ENCODE data around the gene MICAL1. TPM values are rescaled to one million over a fixed set of nuclear protein-coding genes. Genes with fewer than 3 reads are reported as not detected.

MICAL1 gene
- total RNA-seq, 1 experiment from 2014 or later: 92.9 TPM

DNA sequence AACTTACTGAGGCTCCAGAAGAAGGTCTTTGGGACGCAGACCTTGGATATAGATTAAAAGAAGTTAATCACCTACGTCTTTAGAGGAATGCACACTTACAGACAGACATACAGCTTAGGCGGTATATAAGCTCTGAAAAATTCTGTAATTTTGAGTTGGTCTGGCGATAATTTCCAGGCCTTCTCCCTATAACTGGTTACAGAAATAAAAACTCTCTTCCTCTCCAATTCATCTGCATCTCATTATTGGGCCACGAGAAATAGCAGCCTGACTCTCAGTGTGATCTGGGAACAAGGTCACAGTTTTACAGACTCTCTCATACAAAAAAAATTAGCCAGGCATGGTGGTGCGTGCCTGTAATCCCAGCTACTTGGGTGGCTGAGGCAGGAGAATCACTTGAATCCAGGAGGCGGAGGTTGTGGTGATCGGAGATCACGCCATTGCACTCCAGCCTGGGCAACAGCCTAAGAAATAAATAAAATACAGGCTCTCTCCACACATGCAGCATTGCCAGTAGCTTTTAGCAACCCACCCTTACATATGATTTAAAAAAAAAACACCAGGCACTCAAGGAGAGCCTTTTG, 22.7 kb upstream of the MICAL1 start:
- H2BK5ac ChIP-seq (ENCODE audit: insufficient read length, low read length): no peak overlapping the region
- Mint-ChIP-seq H3K9me3 (no peaks in the 10 kb centered on the region), H3K4me3 (peak overlapping the region; percentile 54 to 64), H3K27me3 (ENCODE audit: low read depth) (no peaks in the 10 kb centered on the region), H3K4me1 (peaks cover 45% of the 10 kb centered on the region in 2 experiments), H3K36me3 (ENCODE audit: insufficient read depth in 1 of 3, low read depth in 3 of 3) (peaks cover 34 to 83% (median 74%) of the 10 kb centered on the region in 3 experiments), H3K27ac (peak overlapping the region; percentile 81 to 90 (median 85); a peak in 6 of 7 replicates)
- no peak overlapping the region for H2BK12ac ChIP-seq (ENCODE audit: insufficient read length, low read depth, low read length)
- TF ChIP-seq, protein P1, sequence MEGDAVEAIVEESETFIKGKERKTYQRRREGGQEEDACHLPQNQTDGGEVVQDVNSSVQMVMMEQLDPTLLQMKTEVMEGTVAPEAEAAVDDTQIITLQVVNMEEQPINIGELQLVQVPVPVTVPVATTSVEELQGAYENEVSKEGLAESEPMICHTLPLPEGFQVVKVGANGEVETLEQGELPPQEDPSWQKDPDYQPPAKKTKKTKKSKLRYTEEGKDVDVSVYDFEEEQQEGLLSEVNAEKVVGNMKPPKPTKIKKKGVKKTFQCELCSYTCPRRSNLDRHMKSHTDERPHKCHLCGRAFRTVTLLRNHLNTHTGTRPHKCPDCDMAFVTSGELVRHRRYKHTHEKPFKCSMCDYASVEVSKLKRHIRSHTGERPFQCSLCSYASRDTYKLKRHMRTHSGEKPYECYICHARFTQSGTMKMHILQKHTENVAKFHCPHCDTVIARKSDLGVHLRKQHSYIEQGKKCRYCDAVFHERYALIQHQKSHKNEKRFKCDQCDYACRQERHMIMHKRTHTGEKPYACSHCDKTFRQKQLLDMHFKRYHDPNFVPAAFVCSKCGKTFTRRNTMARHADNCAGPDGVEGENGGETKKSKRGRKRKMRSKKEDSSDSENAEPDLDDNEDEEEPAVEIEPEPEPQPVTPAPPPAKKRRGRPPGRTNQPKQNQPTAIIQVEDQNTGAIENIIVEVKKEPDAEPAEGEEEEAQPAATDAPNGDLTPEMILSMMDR (conservative IDR thresholded peaks at IDR 0.05): no peak
- H3K23ac ChIP-seq (ENCODE audit: insufficient read length, low read depth, low read length): no peak overlapping the region
- no peak overlapping the region for H2AK5ac ChIP-seq (ENCODE audit: insufficient read length, low read length)
- H3K56ac ChIP-seq (ENCODE audit: insufficient read length, low read depth, low read length): no peak overlapping the region
- H3K79me2 ChIP-seq (ENCODE audit: insufficient read depth, low read length): peaks cover 31% of the 10 kb centered on the region; the same call in 1 of the 2 replicates
- no peaks in the 10 kb centered on the region for H3K23me2 ChIP-seq (ENCODE audit: insufficient read length, low read depth, low read length, poor library complexity, severe bottlenecking)
- H2BK120ac ChIP-seq (ENCODE audit: low read depth, low read length, poor library complexity, severe bottlenecking): no peak overlapping the region
- DNase-seq: no peak
- no peak overlapping the region for H3K4ac ChIP-seq (ENCODE audit: low read depth, low read length)
- H4K20me1 ChIP-seq (ENCODE audit: control insufficient read depth, insufficient read depth, insufficient read length): no peaks in the 10 kb centered on the region
- no peak overlapping the region for H4K91ac ChIP-seq (ENCODE audit: insufficient read length, low read depth, low read length)
- H4K5ac ChIP-seq (ENCODE audit: insufficient read length, low read depth, low read length): no peak overlapping the region
- H3T11ph ChIP-seq (ENCODE audit: low read length): no peak overlapping the region
- no peaks in the 10 kb centered on the region for H3K9me3 ChIP-seq (ENCODE audit: control insufficient read depth, low read depth, low read length)
- H3K9ac ChIP-seq (ENCODE audit: extremely low read depth, insufficient read length, low read length): peak overlapping the region; percentile 36
- peaks cover 2% of the 10 kb centered on the region for H3K79me1 ChIP-seq (ENCODE audit: insufficient read depth, low read depth, low read length, poor library complexity, severe bottlenecking)
- H3K18ac ChIP-seq (ENCODE audit: insufficient read length, low read depth, low read length): no peak overlapping the region
- H3K27me3 ChIP-seq (ENCODE audit: insufficient read depth, low read length): no peaks in the 10 kb centered on the region
- H4K8ac ChIP-seq (replicated peaks; ENCODE audit: insufficient read length, low read depth, low read length): no peak overlapping the region
- no peak overlapping the region for H3K4me2 ChIP-seq (ENCODE audit: insufficient read depth, insufficient read length, low read length)
- H2AFZ ChIP-seq (ENCODE audit: low read length): no peak overlapping the region
- H3K14ac ChIP-seq (ENCODE audit: insufficient read depth, low read length): no peak overlapping the region
- H2BK20ac ChIP-seq (ENCODE audit: low read depth, low read length, poor library complexity, severe bottlenecking): no peak overlapping the region
- H3K27ac ChIP-seq (ENCODE audit: insufficient read length, low read depth, low read length): no peak overlapping the region
- H3K4me1 ChIP-seq (ENCODE audit: insufficient read depth, low read length): peaks cover 13% of the 10 kb centered on the region; the same call in 1 of the 2 replicates
- H2BK15ac ChIP-seq (ENCODE audit: low read depth, low read length): no peak overlapping the region
- no CpG with 5 or more reads among the region's 9 CpGs for WGBS (ENCODE audit: extremely low coverage, insufficient read length, low lambda C conversion rate)

Data from H9 (cell line).